Measurements from ENCODE around the gene CHMP1B.
A peak's percentile ranks its signal among the peaks of the same experiment; 100 is the strongest.

The CHMP1B gene

GRCh38 chr18:11851146-11851805 is at the start of gene CHMP1B:
CHMP1B (plus strand) TSS chr18:11851413; CDS start chr18:11851512, 99 bp downstream.
- Mint-ChIP-seq H3K27ac (peak within 1 kb of the TSS; percentile 100), H3K4me3 (peak within 1 kb of the TSS; percentile 100), H3K27me3 (no peaks in the 10 kb centered on the region), H3K4me1 (peaks cover 43% of the 10 kb centered on the region), H3K9me3 (no peaks in the 10 kb centered on the region)
- ATAC-seq (peak; percentile 96), DNase-seq (peak; percentile 93 to 96)

GRCh38 chr18:11801573-11801972 is 49.6 kb upstream of the CHMP1B start:
- Mint-ChIP-seq H3K4me1 (no peaks in the 10 kb centered on the region), H3K9me3 (no peaks in the 10 kb centered on the region), H3K27me3 (no peaks in the 10 kb centered on the region), H3K27ac (peak overlapping the region; percentile 40 to 45), H3K4me3 (no peak overlapping the region)
- no peak for ATAC-seq
- no peak for DNase-seq

- Mint-ChIP-seq H3K27me3 (no peaks in the 10 kb centered on the region), H3K9me3 (no peaks in the 10 kb centered on the region), H3K4me3 (no peak overlapping the region), H3K4me1 (no peaks in the 10 kb centered on the region), H3K27ac (no peak overlapping the region)
- ATAC-seq: no peak
- no peak for DNase-seq
Observed at GRCh38 chr18:11802158-11802557, 49.1 kb upstream of the CHMP1B start.

GRCh38 chr18:11802586-11802985 is 48.6 kb upstream of the CHMP1B start:
- Mint-ChIP-seq H3K27ac (no peak overlapping the region), H3K9me3 (no peaks in the 10 kb centered on the region), H3K4me1 (no peaks in the 10 kb centered on the region), H3K4me3 (no peak overlapping the region), H3K27me3 (no peaks in the 10 kb centered on the region)
- ATAC-seq (no peak), DNase-seq (no peak)

- ATAC-seq: no peak
- Mint-ChIP-seq H3K27ac (no peak overlapping the region), H3K4me1 (no peaks in the 10 kb centered on the region), H3K27me3 (no peaks in the 10 kb centered on the region), H3K4me3 (no peak overlapping the region), H3K9me3 (no peaks in the 10 kb centered on the region)
- DNase-seq: no peak
Observed at GRCh38 chr18:11807233-11807632, 44.0 kb upstream of the CHMP1B start.

- Mint-ChIP-seq H3K9me3 (no peaks in the 10 kb centered on the region), H3K4me1 (no peaks in the 10 kb centered on the region), H3K27ac (no peak overlapping the region), H3K4me3 (no peak overlapping the region), H3K27me3 (no peaks in the 10 kb centered on the region)
- DNase-seq (no peak), ATAC-seq (no peak)
Observed at GRCh38 chr18:11808001-11808855, 43.0 kb upstream of the CHMP1B start.

- ATAC-seq: no peak
- Mint-ChIP-seq H3K27ac (no peak overlapping the region), H3K4me3 (no peak overlapping the region), H3K27me3 (no peaks in the 10 kb centered on the region), H3K4me1 (no peaks in the 10 kb centered on the region), H3K9me3 (no peaks in the 10 kb centered on the region)
- no peak for DNase-seq
Observed at GRCh38 chr18:11809895-11810294, 41.3 kb upstream of the CHMP1B start.

- no peak overlapping the region for H3K27ac Mint-ChIP-seq
- no peak overlapping the region for H3K4me3 Mint-ChIP-seq
- DNase-seq (no peak), ATAC-seq (no peak)
- H3K9me3 Mint-ChIP-seq: no peaks in the 10 kb centered on the region
- H3K4me1 Mint-ChIP-seq: no peaks in the 10 kb centered on the region
- no peaks in the 10 kb centered on the region for H3K27me3 Mint-ChIP-seq
Observed at GRCh38 chr18:11810379-11810778, 40.8 kb upstream of the CHMP1B start.

GRCh38 chr18:11811009-11811408 is 40.2 kb upstream of the CHMP1B start:
- Mint-ChIP-seq H3K27ac (peak overlapping the region in 1 of 2 donors; percentile 90), H3K4me3 (no peak overlapping the region), H3K4me1 (no peaks in the 10 kb centered on the region), H3K27me3 (no peaks in the 10 kb centered on the region), H3K9me3 (no peaks in the 10 kb centered on the region)
- no peak for DNase-seq
- no peak for ATAC-seq

- H3K4me3 Mint-ChIP-seq: no peak overlapping the region
- H3K9me3 Mint-ChIP-seq: no peaks in the 10 kb centered on the region
- no peak overlapping the region for H3K27ac Mint-ChIP-seq
- no peaks in the 10 kb centered on the region for H3K27me3 Mint-ChIP-seq
- H3K4me1 Mint-ChIP-seq: no peaks in the 10 kb centered on the region
- ATAC-seq (no peak), DNase-seq (no peak)
Observed at GRCh38 chr18:11817229-11817628, 34.0 kb upstream of the CHMP1B start.

GRCh38 chr18:11818486-11819203 is 32.6 kb upstream of the CHMP1B start:
- ATAC-seq: no peak
- Mint-ChIP-seq H3K27me3 (no peaks in the 10 kb centered on the region), H3K4me1 (no peaks in the 10 kb centered on the region), H3K4me3 (no peak overlapping the region), H3K27ac (no peak overlapping the region), H3K9me3 (no peaks in the 10 kb centered on the region)
- no peak for DNase-seq

GRCh38 chr18:11819938-11820337 is 31.3 kb upstream of the CHMP1B start:
- no peak overlapping the region for H3K27ac Mint-ChIP-seq
- DNase-seq (no peak), ATAC-seq (no peak)
- no peaks in the 10 kb centered on the region for H3K4me1 Mint-ChIP-seq
- H3K4me3 Mint-ChIP-seq: no peak overlapping the region
- H3K9me3 Mint-ChIP-seq: no peaks in the 10 kb centered on the region
- no peaks in the 10 kb centered on the region for H3K27me3 Mint-ChIP-seq

- Mint-ChIP-seq H3K4me1 (no peaks in the 10 kb centered on the region), H3K27me3 (no peaks in the 10 kb centered on the region), H3K4me3 (no peak overlapping the region), H3K27ac (no peak overlapping the region), H3K9me3 (no peaks in the 10 kb centered on the region)
- ATAC-seq (no peak), DNase-seq (no peak)
Observed at GRCh38 chr18:11820697-11821096, 30.5 kb upstream of the CHMP1B start.

GRCh38 chr18:11821208-11821607 is 30.0 kb upstream of the CHMP1B start:
- no peaks in the 10 kb centered on the region for H3K9me3 Mint-ChIP-seq
- H3K4me1 Mint-ChIP-seq: no peaks in the 10 kb centered on the region
- no peak for DNase-seq
- peak overlapping the region in 1 of 2 donors; percentile 8 for H3K27ac Mint-ChIP-seq
- no peak for ATAC-seq
- no peak overlapping the region for H3K4me3 Mint-ChIP-seq
- no peaks in the 10 kb centered on the region for H3K27me3 Mint-ChIP-seq

- H3K4me3 Mint-ChIP-seq: no peak overlapping the region
- no peak for ATAC-seq
- H3K9me3 Mint-ChIP-seq: no peaks in the 10 kb centered on the region
- no peak for DNase-seq
- H3K27me3 Mint-ChIP-seq: no peaks in the 10 kb centered on the region
- H3K4me1 Mint-ChIP-seq: no peaks in the 10 kb centered on the region
- H3K27ac Mint-ChIP-seq: peak overlapping the region in 1 of 2 donors; percentile 8
Observed at GRCh38 chr18:11821643-11822237, 29.5 kb upstream of the CHMP1B start.
